ENCODE data around the gene CDKN1A. TPM values are rescaled to one million over a fixed set of nuclear protein-coding genes. Genes with fewer than 3 reads are reported as not detected.

CDKN1A gene
- total and polyA plus RNA-seq, 9 of the 15 experiments (the other 6 are each of a cell fraction or from before 2014, with no cell fraction given): 0.25 to 8.1 (median 5.1) TPM

DNA sequence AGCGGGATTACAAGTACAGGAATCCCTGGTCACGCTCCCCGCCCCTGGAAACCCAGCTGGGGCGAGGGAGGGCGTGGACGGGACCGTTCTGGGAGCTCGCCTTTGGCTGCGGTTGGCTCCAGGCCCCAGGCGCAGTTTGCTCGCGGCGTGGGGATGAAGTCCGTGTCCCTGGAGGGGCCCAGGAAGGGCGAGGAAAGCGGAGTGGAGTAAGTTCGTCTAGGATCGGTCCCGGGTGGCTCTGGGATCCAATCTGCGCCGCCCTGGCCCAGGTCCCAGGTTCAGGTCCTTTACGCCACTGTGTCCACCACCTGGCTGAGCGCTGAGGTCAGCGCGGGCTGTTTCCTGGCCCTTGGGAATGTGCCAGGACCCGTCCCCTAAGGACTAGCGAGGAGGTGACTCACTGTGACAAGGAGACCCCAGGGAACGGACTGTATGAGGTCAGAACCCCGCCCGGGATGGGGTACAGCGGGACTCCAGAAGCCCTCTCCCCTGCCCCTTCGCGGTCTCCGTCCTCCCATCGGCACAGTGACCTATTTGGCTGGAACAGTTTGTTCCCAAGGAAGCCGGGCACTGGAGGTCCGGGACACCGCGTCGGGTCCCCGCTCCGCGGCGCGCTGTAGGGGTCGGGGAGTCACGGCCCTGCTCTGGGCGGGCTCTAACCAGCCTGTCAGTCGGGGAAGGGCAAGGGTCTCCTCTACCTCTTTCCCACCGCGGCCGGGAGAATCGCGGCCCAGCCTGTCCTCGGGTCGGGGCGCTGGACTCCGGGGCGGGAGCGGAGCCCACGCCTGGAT lies 724 bp downstream of the CDKN1A start (continued):
- TF ChIP-seq, protein P1, sequence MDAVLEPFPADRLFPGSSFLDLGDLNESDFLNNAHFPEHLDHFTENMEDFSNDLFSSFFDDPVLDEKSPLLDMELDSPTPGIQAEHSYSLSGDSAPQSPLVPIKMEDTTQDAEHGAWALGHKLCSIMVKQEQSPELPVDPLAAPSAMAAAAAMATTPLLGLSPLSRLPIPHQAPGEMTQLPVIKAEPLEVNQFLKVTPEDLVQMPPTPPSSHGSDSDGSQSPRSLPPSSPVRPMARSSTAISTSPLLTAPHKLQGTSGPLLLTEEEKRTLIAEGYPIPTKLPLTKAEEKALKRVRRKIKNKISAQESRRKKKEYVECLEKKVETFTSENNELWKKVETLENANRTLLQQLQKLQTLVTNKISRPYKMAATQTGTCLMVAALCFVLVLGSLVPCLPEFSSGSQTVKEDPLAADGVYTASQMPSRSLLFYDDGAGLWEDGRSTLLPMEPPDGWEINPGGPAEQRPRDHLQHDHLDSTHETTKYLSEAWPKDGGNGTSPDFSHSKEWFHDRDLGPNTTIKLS (IDR thresholded peaks at IDR 0.05; ENCODE audit: borderline replicate concordance, low read depth): no peak
- TF ChIP-seq, protein P2, sequence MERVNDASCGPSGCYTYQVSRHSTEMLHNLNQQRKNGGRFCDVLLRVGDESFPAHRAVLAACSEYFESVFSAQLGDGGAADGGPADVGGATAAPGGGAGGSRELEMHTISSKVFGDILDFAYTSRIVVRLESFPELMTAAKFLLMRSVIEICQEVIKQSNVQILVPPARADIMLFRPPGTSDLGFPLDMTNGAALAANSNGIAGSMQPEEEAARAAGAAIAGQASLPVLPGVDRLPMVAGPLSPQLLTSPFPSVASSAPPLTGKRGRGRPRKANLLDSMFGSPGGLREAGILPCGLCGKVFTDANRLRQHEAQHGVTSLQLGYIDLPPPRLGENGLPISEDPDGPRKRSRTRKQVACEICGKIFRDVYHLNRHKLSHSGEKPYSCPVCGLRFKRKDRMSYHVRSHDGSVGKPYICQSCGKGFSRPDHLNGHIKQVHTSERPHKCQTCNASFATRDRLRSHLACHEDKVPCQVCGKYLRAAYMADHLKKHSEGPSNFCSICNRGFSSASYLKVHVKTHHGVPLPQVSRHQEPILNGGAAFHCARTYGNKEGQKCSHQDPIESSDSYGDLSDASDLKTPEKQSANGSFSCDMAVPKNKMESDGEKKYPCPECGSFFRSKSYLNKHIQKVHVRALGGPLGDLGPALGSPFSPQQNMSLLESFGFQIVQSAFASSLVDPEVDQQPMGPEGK (CRISPR knock-in tag; IDR thresholded peaks at IDR 0.05; ENCODE audit: borderline replicate concordance): no peak
- TF ChIP-seq RBM22 (IDR thresholded peaks at IDR 0.05; ENCODE audit: low read depth, low read length, poor library complexity, severe bottlenecking) (peak; percentile 0), ZNF121 (CRISPR knock-in tag; conservative IDR thresholded peaks at IDR 0.05) (no peak), ZC3H8 (IDR thresholded peaks at IDR 0.05) (no peak), ZC3H4 (CRISPR knock-in tag; IDR thresholded peaks at IDR 0.05; ENCODE audit: borderline replicate concordance) (peak; percentile 81; the same call in 1 of the 2 replicates), CHD2 (IDR thresholded peaks at IDR 0.05; ENCODE audit: low read depth, low read length) (no peak), YBX1 (IDR thresholded peaks at IDR 0.05) (no peak), U2AF1 (optimal IDR thresholded peaks at IDR 0.05; ENCODE audit: low read depth, low read length) (no peak), WHSC1 (IDR thresholded peaks at IDR 0.05; ENCODE audit: low read length) (no peak), TCF7 (IDR thresholded peaks at IDR 0.05; ENCODE audit: borderline replicate concordance) (no peak), PTBP1 (IDR thresholded peaks at IDR 0.05; ENCODE audit: low read depth, low read length) (no peak), PHF20 (IDR thresholded peaks at IDR 0.05; ENCODE audit: partially characterized antibody) (peak; percentile 33), TBP (optimal IDR thresholded peaks at IDR 0.05; ENCODE audit: low read depth, low read length) (no peak), ZBTB8A (IDR thresholded peaks at IDR 0.05; ENCODE audit: partially characterized antibody) (no peak), CHD4 (IDR thresholded peaks at IDR 0.05; ENCODE audit: insufficient read depth, insufficient replicate concordance, low read depth, low read length, poor library complexity, severe bottlenecking) (no peak), MTA1 (IDR thresholded peaks at IDR 0.05; ENCODE audit: borderline replicate concordance) (0 out of 2 replicates have a peak, but pooled peaks have one; percentile 7), GABPB1 (CRISPR knock-in tag; IDR thresholded peaks at IDR 0.05) (no peak), MXI1 (IDR thresholded peaks at IDR 0.05; ENCODE audit: low read depth, low read length) (no peak), ZNF583 (CRISPR knock-in tag; IDR thresholded peaks at IDR 0.05) (no peak)
- TF ChIP-seq, protein P3, sequence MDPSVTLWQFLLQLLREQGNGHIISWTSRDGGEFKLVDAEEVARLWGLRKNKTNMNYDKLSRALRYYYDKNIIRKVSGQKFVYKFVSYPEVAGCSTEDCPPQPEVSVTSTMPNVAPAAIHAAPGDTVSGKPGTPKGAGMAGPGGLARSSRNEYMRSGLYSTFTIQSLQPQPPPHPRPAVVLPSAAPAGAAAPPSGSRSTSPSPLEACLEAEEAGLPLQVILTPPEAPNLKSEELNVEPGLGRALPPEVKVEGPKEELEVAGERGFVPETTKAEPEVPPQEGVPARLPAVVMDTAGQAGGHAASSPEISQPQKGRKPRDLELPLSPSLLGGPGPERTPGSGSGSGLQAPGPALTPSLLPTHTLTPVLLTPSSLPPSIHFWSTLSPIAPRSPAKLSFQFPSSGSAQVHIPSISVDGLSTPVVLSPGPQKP (CRISPR knock-in tag; IDR thresholded peaks at IDR 0.05): no peak; the same call in 1 of the 2 replicates
- TF ChIP-seq, protein P4, sequence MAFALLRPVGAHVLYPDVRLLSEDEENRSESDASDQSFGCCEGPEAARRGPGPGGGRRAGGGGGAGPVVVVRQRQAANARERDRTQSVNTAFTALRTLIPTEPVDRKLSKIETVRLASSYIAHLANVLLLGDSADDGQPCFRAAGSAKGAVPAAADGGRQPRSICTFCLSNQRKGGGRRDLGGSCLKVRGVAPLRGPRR (CRISPR knock-in tag; IDR thresholded peaks at IDR 0.05): no peak
- TF ChIP-seq, protein P5, sequence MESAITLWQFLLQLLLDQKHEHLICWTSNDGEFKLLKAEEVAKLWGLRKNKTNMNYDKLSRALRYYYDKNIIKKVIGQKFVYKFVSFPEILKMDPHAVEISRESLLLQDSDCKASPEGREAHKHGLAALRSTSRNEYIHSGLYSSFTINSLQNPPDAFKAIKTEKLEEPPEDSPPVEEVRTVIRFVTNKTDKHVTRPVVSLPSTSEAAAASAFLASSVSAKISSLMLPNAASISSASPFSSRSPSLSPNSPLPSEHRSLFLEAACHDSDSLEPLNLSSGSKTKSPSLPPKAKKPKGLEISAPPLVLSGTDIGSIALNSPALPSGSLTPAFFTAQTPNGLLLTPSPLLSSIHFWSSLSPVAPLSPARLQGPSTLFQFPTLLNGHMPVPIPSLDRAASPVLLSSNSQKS (CRISPR knock-in tag; IDR thresholded peaks at IDR 0.05): no peak

All from K562 (cell line).